GM18517 (cell line): ENCODE results near the gene GNG2.

Experiments used
- ATAC-seq: cut with Tn5 transposase; IDR thresholded peaks from one replicate; pipeline ENCODE4 v1.9.1; 2021; ENCODE audit warnings: mild to moderate bottlenecking, moderate library complexity; ENCODE audit not compliant: unreplicated experiment

GNG2 gene

GRCh38 chr14:51938137-51938536 lies 77.7 kb downstream of the GNG2 start:
- ATAC-seq = no peak

- ATAC-seq = no peak
Observed at GRCh38 chr14:51938821-51939220, 78.4 kb downstream of the GNG2 start.

GRCh38 chr14:51939226-51939625 lies 78.8 kb downstream of the GNG2 start:
- ATAC-seq = no peak

GRCh38 chr14:51939755-51940301 lies 79.4 kb downstream of the GNG2 start:
- no peak for ATAC-seq

GRCh38 chr14:51942971-51943370 lies 82.6 kb downstream of the GNG2 start:
- ATAC-seq = no peak

- no peak for ATAC-seq
Observed at GRCh38 chr14:51950007-51950406, 89.6 kb downstream of the GNG2 start.

GRCh38 chr14:51951656-51952055 lies 91.2 kb downstream of the GNG2 start:
- no peak for ATAC-seq

- ATAC-seq = no peak
Observed at GRCh38 chr14:51954031-51954430, 93.6 kb downstream of the GNG2 start.

- ATAC-seq = no peak
Observed at GRCh38 chr14:51954657-51955056, 94.2 kb downstream of the GNG2 start.

- no peak for ATAC-seq
Observed at GRCh38 chr14:51957950-51958349, 97.5 kb downstream of the GNG2 start.

GRCh38 chr14:51959928-51960327 lies 99.5 kb downstream of the GNG2 start:
- no peak for ATAC-seq

- no peak for ATAC-seq
Observed at GRCh38 chr14:51960866-51961265, 100.5 kb downstream of the GNG2 start.

- ATAC-seq = no peak
Observed at GRCh38 chr14:51962711-51963110, 102.3 kb downstream of the GNG2 start.

- ATAC-seq = no peak
Observed at GRCh38 chr14:51963286-51963685, 102.9 kb downstream of the GNG2 start.

GRCh38 chr14:51967521-51967920 lies 107.1 kb downstream of the GNG2 start:
- ATAC-seq = no peak

- ATAC-seq = no peak
Observed at GRCh38 chr14:51969852-51970540, 109.6 kb downstream of the GNG2 start.

- ATAC-seq = no peak
Observed at GRCh38 chr14:51972566-51972965, 112.2 kb downstream of the GNG2 start.

GRCh38 chr14:51977075-51977474 lies 116.7 kb downstream of the GNG2 start:
- no peak for ATAC-seq

- no peak for ATAC-seq
Observed at GRCh38 chr14:51978681-51979085, 118.3 kb downstream of the GNG2 start.

- ATAC-seq = no peak
Observed at GRCh38 chr14:51979088-51979709, 118.8 kb downstream of the GNG2 start.

GRCh38 chr14:51981218-51981854 lies 120.9 kb downstream of the GNG2 start:
- ATAC-seq = no peak

GRCh38 chr14:51988221-51988620 lies 127.8 kb downstream of the GNG2 start:
- ATAC-seq = no peak
